ENCODE data around the gene ZNF580. TPM values are rescaled to one million over a fixed set of nuclear protein-coding genes. Genes with fewer than 3 reads are reported as not detected.

Gene ZNF580
- total and polyA plus RNA-seq, 2 of the 8 experiments (the other 6 are each of a cell fraction or from before 2014, with no cell fraction given) = 12.0 to 24.6 TPM

- TF ChIP-seq CHD7 (IDR thresholded peaks at IDR 0.05; ENCODE audit: insufficient replicate concordance, low read length) = no peak
Measured at GRCh38 chr19:55626350-55626749, 14.5 kb upstream of the ZNF580 start (continued).

Data from H1 (cell line).